Measurements from ENCODE around the gene ZNF844.

ZNF844 gene

GRCh38 chr19:12064590-12065538 is at the start of gene ZNF844:
TSS of gene ZNF844 (plus strand) at chr19:12064731. CDS start at chr19:12064874, 143 bp downstream.
- H3K27ac ChIP-seq: peak within 1 kb of the TSS; percentile 80
- CTCF ChIA-PET: interaction anchor here (0.8 to 1.2 kb wide), 2 partner anchors 184 to 267 kb away, joined by 3 to 6 read pairs; partner anchors contain the start of gene ZNF491
- POLR2A ChIA-PET (ENCODE audit: low non-redundant PET): no interaction called here
- DNase-seq (ENCODE audit: low spot score): peak; percentile 94
- no peak for TF ChIP-seq CTCF (conservative IDR thresholded peaks at IDR 0.05; ENCODE audit: low read depth)

- no peak for TF ChIP-seq CTCF (conservative IDR thresholded peaks at IDR 0.05; ENCODE audit: low read depth)
- CTCF ChIA-PET: interaction anchor here (0.5 kb wide), 1 partner anchor 48 kb away, joined by 3 read pairs; no protein-coding TSS in a partner anchor
- POLR2A ChIA-PET (ENCODE audit: low non-redundant PET): no interaction called here
- no peak overlapping the region for H3K27ac ChIP-seq
- DNase-seq (ENCODE audit: low spot score): no peak
These were observed 49.3 kb upstream of the ZNF844 start for GRCh38 chr19:12015015-12015752.

- no peak overlapping the region for H3K27ac ChIP-seq
- TF ChIP-seq CTCF (conservative IDR thresholded peaks at IDR 0.05; ENCODE audit: low read depth): no peak
- ChIA-PET POLR2A (ENCODE audit: low non-redundant PET) (no interaction called here), CTCF (no interaction called here)
- DNase-seq (ENCODE audit: low spot score): no peak
These were observed 48.8 kb upstream of the ZNF844 start for GRCh38 chr19:12015753-12016116.

- no peak overlapping the region for H3K27ac ChIP-seq
- POLR2A ChIA-PET (ENCODE audit: low non-redundant PET): no interaction called here
- TF ChIP-seq CTCF (conservative IDR thresholded peaks at IDR 0.05; ENCODE audit: low read depth): no peak
- CTCF ChIA-PET: no interaction called here
- no peak for DNase-seq (ENCODE audit: low spot score)
These were observed 30.3 kb upstream of the ZNF844 start for GRCh38 chr19:12034198-12034597.

- POLR2A ChIA-PET (ENCODE audit: low non-redundant PET): interaction anchor here (0.6 kb wide), 2 partner anchors 10 to 1775 kb away, joined by 3 read pairs; no protein-coding TSS in a partner anchor
- CTCF ChIA-PET: no interaction called here
- H3K27ac ChIP-seq: peak overlapping the region; percentile 65
- peak; percentile 18 for DNase-seq (ENCODE audit: low spot score)
- TF ChIP-seq CTCF (conservative IDR thresholded peaks at IDR 0.05; ENCODE audit: low read depth): no peak
These were observed 29.9 kb upstream of the ZNF844 start for GRCh38 chr19:12034620-12035019.
